Activated gamma-delta T cell treated with Interleukin-2 at 50 U/mL for 16 hours (primary cell): ENCODE data around the gene ZNF738.
"Not testable (repeated sequence)": the region's sequence is repeated elsewhere in the genome, so short reads cannot be mapped to it uniquely, and the experiment has no call there.

ENCODE experiments used
- DNase-seq: peaks from one replicate; pipeline ENCODE4 v3.0.0-alpha.2; 2020

ZNF738 gene

DNA sequence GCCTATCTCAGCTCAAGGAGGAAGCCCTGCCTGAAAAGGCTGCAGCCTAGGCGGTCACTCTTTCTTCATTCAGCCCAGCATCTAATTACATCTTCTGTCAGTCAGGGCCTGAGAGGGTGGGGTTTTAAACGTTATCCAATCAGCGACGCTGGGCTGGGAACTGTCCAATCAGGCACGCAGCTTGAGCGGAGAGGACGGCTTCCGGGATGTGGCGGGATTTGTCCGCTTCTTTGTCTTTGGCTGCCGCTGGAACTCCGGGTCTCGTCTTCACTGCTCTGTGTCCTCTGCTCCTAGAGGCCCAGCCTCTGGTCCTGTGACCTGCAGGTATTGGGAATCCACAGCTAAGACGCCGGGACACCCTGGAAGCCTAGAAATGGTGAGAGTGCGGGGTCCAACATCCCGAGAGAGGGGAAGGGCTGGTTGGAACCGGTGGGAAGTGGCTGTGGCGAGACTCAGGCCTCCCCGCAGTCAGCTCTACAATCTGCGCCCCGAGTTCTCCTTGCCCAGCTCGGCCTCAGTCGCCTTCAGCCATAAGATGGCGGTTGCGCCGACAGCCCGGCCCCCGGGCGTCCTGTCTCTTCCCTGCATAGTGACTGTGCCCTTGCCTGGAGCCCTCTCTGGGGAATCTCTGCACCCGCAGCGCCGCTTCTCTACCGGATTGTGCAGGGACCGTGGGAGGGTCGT lies at the start of gene ZNF738:
Gene ZNF738 (plus strand): TSS at position 233 of the 684 bp plus-strand sequence. CDS start 141 bp downstream, at position 374.
- DNase-seq: peak; percentile 84

DNA sequence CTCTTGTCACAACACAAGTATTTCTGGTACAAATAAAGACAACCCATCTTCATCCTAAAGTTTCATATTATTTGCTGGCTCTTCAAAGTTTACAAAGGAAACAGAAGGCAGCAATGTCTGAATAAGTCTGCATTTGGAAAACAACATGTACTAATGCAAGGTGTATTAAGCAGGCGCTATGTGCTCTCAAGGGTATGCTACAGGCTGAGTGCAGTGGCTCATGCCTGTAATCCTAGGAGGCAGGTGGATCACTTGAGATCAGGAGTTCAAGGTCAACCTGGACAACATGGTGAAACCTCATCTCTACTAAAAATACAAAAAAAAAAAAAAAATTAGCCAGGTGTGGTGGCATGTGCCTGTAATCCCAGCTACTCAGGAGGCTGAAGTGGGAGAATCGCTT lies 46.0 kb upstream of the ZNF738 start:
- DNase-seq: not testable (repeated sequence)

DNA sequence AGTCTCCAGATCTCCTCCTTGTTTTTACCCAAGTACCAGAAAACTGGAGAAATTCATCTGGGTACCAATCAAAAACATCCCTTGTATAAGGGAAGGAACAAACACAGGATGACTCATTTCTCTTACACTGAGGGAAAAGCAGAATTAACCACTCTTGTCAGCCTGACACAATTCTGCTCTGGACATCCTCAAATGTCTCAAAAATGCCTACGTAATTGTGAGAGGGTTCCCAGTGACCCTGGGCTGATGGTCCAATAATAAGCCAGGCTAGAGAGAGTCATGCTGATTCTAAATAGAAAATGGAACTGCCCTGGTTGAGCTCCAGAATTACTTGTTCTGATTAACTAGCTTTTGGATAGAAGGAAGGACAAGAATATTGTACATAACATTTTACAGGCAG lies 44.1 kb upstream of the ZNF738 start:
- no peak for DNase-seq

DNA sequence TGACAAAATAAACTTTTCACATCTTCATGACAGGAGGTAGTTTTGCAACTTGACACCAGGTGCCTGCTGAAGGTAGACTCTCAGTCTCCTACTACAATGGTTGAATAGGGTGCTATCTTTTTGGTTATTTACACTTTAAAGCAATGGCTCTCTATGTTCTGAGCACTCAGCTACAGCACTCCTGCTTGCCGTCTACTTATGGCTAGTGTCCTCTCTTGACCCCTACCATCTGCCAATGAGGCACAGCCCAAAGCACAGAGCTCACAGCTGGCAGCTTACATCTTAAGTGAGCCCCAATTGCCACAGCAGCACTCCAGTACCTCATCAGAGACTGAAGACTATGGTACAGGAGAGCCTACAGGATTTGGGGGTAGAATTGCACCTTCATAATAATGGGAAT lies 41.0 kb upstream of the ZNF738 start:
- no peak for DNase-seq

DNA sequence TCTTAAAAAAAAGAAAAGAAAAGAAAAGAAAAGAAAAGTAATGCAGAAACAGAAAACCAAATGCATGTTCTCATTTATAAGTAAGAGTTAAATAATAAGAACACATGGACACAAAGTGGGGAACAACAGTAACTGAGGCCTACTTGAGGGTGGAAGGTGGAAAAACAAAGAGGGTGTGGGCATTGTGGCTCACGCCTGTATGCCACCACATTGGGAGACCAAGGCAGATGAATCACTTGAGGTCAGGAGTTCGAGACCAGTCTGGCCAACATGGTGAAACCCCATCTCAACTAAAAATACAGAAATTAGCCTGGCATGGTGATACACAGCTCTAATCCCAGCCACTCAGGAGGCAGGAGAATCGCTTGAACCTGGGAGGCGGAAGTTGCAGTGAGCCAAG lies 37.7 kb upstream of the ZNF738 start:
- no peak for DNase-seq

DNA sequence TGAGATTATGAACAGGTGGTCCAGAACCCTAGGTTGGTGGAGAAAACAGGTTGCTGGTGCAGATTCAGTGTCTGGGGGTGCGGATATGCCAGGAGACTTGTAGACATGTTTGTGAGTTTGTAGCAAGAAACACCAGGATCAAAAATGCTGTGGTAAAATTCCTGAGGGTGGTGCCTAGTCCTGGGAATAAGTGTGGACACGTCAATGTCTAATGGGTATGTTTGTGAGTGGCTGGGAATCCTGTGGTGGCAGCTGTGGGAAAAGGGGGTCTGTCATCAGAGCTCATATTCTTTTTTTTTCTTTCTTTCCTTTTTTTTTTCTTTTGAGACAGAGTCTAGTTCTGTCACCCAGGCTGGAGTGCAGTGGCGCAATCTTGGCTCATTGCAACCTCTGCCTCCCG lies 36.8 kb upstream of the ZNF738 start:
- DNase-seq: no peak

DNA sequence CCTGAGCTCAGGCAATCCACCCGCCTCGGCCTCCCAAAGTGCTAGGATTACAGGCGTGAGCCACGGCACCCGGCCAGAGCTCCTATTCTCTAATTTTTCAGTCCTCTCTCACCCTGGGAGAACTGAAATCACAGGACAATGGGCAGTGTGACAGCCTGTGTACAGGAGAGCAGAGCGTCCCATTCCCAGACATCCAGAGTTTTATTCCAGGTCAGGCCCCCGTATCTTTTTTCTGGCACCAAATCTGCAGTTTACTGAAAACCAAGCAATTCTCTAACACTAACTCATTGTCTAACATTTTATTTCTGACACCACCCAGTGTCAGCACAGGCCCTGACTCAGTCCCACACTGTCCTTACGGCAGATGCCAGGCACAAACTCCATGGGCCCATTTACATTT lies 36.3 kb upstream of the ZNF738 start:
- no peak for DNase-seq

DNA sequence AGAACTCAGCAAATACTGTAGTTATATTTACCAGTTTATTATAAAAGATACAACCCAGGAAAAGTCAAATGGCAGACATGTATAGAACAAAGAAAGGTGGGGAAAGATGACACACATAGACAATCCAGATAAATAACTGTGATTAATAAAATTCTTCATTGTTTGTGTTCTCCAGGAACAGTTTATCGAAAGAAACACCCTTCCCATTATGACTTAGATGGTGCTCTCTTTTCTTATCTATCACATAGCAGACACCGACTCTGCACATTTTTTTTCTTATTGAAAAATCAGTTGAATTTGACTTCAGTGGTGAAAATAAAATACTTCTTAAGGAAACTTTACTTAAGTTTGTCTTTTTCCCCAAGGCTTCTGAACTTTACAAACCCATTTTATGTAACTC lies 35.8 kb upstream of the ZNF738 start:
- no peak for DNase-seq

DNA sequence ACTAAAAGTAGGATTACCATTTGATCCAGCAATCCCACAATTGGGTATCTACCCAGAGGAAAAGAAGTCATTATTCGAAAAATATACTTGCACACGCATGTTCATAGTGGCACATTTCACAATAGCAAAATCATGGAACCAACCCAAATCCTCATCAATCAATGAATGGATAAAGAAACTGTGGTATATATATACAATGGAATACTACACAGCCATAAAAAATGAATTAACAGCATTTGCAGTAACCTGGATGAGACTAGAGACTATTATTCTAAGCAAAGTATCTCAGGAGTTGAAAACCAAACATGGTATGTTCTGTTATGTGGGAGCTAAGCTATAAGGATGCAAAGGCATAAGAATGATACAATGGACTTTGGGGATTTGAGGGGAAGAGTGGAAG lies 32.6 kb upstream of the ZNF738 start:
- no peak for DNase-seq

DNA sequence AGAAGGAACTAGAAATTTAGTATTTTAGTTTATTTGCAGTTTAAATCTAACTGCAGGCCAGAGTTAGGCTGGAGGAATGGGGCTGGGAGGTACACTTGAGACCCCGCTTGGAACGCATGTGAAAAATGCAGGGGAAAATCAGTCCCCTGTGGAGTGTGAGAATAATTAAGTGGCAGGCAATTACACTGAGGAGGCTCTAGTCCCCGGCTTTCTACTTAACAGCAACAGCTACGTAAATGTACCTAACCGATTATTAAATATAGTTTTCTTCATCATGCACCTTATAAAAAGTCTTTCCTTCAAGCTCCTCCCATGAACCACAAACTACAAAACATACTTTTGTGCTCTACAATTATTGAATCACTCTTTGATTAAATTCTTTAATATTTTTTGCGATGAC lies 30.4 kb upstream of the ZNF738 start:
- DNase-seq: no peak

DNA sequence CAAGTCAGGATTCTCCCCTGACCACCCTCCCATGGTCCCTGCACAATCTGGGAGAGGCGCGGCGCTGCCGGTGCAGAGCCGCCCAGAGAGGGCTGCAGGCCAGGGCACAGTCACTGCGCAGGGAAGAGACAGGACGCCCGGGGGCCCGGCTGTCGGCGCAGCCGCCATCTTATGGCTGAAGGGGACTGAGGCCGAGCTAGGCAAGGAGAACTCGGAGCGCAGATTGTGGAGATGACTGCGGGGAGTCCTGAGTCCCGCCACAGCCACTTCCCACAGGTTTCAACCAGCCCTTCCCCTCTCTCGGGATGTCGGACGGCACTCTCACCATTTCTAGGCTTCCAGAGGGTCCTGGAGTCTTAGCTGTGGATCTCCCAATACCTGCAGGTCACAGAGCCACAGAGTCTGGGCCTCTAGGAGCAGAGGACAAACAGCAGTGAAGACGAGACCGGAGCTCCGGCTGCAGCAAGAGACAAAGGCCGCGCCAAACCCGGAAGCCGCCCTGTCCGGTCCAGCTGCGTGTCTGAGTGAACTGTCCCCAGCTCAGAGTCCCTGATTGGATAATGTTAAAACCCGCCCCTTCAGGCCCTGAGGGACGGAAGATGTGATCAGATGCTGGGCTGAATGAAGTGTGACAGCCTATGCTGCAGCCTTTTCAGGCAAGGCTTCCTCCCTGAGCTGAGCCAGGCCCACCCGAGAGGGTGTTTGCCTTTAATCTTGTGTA lies 29.8 kb upstream of the ZNF738 start, which contains the start of gene ZNF708:
Gene ZNF708 (minus strand): TSS at position 526 of the 721 bp plus-strand sequence. CDS start 198 bp downstream, at position 328.
- DNase-seq: peak; percentile 71

DNA sequence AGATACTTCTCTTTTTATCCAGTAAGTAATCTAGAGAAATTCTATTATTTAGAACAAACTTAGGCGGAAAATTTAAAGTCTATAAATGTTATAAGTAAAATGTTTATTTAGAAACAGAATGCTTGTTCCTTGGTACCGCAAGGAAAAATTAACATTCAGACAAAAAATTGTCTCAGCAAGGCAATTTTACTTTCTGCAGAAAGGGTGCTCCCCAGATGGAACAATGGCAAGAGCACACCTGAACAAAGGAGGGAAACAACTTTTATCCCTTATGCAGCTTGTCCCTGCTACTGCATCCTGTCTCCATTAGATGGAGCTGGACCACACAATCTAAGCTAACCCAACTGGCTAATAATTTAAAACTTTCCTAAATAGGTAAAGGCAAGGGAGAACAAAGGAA lies 23.1 kb upstream of the ZNF738 start:
- DNase-seq: no peak

DNA sequence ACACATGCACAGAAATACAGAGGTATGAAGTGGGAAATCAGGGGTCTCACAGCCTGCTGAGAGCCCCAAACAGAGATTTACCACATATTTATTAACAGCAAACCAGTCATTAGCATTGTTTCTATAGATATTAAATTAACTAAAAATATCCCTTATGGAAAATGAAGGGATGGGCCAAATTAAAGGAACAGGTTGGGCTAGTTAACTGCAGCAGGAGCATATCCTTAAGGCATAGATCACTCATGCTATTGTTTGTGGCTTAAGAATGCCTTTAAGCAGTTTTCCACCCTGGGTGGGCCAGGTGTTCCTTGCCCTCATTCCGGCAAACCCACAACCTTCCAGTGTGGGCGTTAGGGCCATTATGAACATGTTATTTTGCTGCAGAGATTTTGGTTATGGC lies 14.0 kb upstream of the ZNF738 start:
- DNase-seq: not testable (repeated sequence)

DNA sequence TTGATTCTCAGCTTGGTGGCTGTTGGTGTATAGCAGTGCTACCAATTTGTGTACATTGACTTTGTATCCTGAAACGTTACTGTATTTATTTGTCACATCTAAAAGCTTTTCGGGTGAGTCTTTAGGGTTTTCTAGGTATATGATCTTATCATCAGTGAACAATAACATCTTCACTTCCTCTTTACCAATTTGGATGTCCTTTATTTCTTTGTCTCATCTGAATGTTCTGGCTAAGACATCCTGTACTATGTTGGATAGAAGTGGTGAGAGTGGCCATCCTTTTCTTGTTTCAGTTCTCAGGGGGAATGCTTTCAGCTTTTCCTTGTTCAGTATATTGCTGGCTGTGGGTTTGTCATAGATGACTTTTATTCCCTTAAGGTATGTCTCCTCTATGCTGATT lies 6.0 kb upstream of the ZNF738 start:
- no peak for DNase-seq

DNA sequence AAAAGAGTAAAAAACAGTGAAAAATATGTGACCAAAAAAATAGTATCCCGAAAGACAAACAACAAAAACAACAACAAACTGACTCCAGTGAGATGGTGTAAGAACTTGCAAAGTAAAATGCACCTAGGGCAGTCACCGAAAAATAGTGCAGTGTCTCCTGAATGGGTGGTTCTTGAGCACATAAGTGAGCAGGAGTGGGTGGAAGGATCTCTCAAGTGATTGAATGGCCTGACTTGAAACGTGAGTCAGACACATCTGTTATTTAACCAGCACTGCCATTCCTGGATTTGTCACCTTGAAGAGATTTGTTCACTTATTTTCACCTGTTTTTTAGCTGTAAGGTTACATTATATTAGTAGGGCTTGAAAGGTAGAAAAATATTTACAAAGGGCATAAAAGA lies 3.5 kb downstream of the ZNF738 start:
- no peak for DNase-seq

DNA sequence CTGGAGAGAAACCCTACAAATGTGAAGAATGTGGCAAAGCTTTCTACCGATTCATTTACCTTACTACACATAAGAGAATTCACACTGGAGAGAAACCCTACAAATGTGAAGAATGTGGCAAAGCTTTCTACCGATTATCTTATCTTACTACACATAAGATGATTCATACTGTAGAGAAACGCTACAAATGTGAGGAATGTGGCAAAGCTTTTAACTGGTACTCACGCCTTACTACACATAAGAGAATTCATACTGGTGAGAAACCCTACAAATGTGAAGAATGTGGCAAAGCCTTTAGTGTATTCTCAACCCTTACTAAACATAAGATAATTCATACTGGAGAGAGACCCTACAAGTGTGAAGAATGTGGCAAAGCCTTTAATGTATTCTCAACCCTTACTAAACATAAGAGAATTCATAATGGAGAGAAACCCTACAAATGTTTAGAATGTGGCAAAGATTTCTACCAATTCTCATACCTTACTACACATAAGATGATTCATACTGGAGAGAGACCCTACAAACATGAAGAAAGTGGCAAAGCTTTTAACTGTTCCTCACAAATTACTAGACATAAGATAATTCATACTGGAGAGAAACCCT lies 25.3 kb downstream of the ZNF738 start:
- DNase-seq: no peak

DNA sequence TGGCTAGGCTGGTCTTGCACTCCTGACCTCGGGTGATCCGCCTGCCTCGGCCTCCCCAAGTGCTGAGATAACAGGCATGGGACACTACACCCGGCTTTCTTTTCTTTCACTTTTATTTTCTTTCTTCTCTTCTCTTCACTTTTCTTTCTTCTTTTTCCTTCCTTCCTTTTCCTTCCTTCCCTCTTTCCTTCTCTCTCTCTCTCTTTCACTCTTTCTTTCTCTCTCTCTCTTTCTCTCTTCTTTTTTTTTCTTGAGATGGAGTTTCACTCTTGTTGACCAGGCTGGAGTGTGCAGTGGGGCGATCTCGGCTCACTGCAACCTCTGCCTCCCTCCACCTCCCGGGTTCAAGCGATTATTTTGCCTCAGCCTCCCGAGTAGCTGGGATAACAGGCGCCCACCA lies 37.3 kb downstream of the ZNF738 start:
- no peak for DNase-seq

DNA sequence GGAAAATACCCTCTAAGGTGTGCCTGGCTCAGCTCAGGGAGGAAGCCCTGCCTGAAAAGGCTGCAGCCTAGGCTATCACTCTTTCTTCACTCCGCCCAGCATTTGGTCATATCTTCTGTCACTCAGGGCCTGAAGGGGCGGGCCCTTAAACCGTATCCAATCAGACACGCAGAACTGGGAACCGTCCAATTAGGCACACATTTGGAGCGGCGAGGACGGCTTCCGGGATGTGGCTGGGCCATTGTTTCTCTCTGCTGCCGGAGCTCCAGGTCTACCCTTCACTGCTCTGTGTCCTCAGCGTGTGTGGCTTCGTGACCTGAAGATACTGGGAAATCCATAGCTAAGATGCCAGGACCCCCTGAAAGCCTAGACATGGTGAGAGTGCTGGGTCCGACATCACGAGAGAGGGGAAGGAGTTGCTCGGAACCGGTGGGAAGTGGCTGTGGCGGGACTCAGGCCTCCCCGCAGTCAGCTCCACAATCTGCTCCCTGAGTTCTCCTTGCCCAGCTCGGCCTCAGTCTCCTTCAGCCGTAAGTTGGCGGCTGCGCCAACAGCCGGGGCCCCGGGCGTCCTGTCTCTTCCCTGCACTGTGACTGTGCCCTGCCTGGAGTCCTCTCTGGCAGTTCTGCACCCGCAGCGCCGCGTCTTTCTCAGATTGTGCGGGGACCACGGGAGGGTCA lies 38.2 kb downstream of the ZNF738 start, which contains the start of gene ZNF493:
Gene ZNF493 (plus strand): TSS at position 241 of the 680 bp plus-strand sequence. CDS start 105 bp downstream, at position 346.
- DNase-seq: peak; percentile 89

DNA sequence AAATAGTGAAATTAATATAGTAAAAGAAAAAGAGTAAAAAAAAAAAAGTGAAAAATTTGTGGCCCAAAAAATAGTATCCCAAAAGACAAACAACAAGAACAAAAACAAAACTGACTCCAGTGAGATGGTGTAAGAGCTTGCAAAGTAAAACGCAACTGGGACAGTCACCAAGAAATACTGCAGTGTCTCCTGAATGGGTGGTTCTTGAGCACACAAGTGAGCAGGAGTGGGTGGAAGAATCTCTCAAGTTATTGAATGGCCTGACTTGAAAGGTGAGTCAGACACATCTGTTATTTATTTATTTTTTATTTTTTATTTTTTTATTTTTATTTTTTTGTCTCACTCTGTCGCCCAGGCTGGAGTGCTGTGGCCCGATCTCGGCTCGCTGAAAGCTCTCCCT lies 40.1 kb downstream of the ZNF738 start:
- DNase-seq: no peak

DNA sequence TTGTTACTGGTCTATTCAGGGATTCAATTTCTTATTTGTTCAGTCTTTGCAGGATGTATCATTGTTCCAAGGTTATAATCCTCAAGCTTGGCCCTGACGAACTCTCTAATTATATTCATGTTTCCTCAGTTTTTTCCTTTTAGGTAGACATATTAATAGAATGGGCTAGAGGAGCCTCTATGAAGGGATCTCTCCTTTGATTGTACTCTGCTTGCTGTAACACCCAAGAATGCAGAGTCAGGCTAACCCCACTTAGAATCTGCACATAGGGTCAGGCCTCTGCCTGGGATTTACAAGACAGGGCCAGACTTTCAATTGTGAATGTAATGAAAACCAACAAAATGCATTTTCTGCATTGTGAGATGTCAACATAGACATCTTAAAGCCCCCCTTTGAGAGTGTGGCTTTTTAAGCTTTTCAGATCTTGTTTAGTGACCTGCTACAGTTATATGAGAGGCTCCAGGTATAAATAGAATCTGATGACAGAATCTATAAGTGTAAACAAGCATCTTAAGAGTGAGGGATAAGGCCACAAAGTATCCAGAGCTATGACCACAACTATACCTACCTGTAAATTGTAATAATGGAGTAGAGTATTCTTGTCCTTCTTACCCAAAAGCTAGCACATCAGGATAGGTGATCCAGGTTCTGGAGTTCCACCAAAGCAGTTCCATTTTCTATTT lies 43.6 kb downstream of the ZNF738 start:
- no peak for DNase-seq

DNA sequence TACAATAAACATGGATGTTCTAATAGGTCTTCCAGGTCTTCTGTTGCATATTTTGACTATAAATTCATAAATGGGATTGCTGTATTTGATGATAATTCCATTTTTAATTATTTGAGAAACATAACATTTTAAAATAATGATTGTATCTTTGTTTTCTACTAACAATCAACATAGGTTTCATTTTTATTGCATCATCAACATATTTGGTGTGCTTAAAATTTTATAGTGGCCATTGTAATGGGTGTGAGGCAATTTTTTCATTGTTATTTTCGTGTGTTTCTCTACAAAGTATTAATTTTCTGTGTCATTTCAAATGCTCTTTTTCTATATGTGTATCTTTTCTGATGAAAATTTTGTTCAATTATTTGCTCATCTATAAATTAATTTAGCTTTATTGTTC lies 51.4 kb downstream of the ZNF738 start:
- no peak for DNase-seq

DNA sequence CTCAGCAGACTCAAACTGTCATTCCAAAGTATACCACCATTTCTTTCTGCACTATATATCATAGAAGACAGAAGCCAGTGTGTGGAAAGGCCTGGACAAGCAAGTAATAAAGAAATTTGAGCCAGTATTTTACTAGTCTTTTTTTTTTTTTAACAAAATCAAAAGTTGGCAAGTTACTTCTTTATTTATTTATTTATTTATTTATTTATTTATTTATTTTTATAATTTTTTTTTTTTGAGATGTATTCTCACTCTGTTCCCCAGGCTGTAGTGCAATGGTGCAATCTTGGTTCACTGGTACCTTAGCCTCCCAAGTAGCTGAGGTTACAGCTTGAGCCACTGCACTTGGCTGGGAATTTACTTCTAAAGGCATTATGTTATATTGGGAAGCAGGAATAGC lies 63.4 kb downstream of the ZNF738 start:
- DNase-seq: no peak
